Muscle layer of duodenum (tissue), 2 donors: ENCODE results near the gene HSD17B4.
"Not testable (repeated sequence)": the region's sequence is repeated elsewhere in the genome, so short reads cannot be mapped to it uniquely, and the experiment has no call there.

Experiments used
- H3K27ac ChIP-seq: one replicate; pipeline ENCODE4 v1.7.0; 2013; ENCODE audit warnings: mild to moderate bottlenecking, low read length
- H3K27me3 ChIP-seq: one replicate; pipeline ENCODE4 v1.7.0; 2013; ENCODE audit warnings: low read depth, mild to moderate bottlenecking, control low read depth, low read length
- H3K36me3 ChIP-seq, 2 donors: one replicate each; pipeline ENCODE4 v1.7.0; 2013; ENCODE audit warnings: low read length in 2 of 2, control low read depth in 1 of 2, mild to moderate bottlenecking in 1 of 2; ENCODE audit not compliant: insufficient read depth in 2 of 2, control insufficient read depth in 1 of 2
- H3K4me1 ChIP-seq, 2 donors: one replicate each; pipeline ENCODE4 v1.7.0; 2013; ENCODE audit warnings: low read length in 2 of 2, mild to moderate bottlenecking in 2 of 2, control low read depth in 1 of 2, moderate library complexity in 1 of 2; ENCODE audit not compliant: insufficient read depth in 2 of 2, control insufficient read depth in 1 of 2
- H3K4me3 ChIP-seq, 2 donors: one replicate each; pipeline ENCODE4 v1.7.0; 2013; ENCODE audit warnings: low read length in 2 of 2, low read depth in 1 of 2, mild to moderate bottlenecking in 1 of 2
- H3K9me3 ChIP-seq, 2 donors: one replicate each; pipeline ENCODE4 v1.7.0; 2013; ENCODE audit warnings: low read length in 2 of 2, control low read depth in 1 of 2, mild to moderate bottlenecking in 1 of 2; ENCODE audit not compliant: control insufficient read depth in 1 of 2
- donor health status: healthy.

Gene HSD17B4

GRCh38 chr5:119437785-119438586, 14.3 kb upstream of the HSD17B4 start:
- H3K36me3 ChIP-seq, H3K27me3 ChIP-seq, H3K27ac ChIP-seq, H3K4me1 ChIP-seq, H3K9me3 ChIP-seq, H3K4me3 ChIP-seq: not testable (repeated sequence)

- H3K9me3 ChIP-seq, H3K4me1 ChIP-seq, H3K36me3 ChIP-seq, H3K27me3 ChIP-seq, H3K27ac ChIP-seq, H3K4me3 ChIP-seq: not testable (repeated sequence)
Measured at GRCh38 chr5:119438587-119438917, 13.7 kb upstream of the HSD17B4 start.

- H3K36me3 ChIP-seq, result no peaks in the 10 kb centered on the region
- H3K27me3 ChIP-seq, result no peaks in the 10 kb centered on the region
- H3K4me3 ChIP-seq, result peak overlapping the region in 1 of 2 donors; percentile 24
- no peak overlapping the region for H3K27ac ChIP-seq
- no peaks in the 10 kb centered on the region for H3K4me1 ChIP-seq
- H3K9me3 ChIP-seq, result peaks cover 0 to 2% of the 10 kb centered on the region in 2 donors
Measured at GRCh38 chr5:119439140-119439631, 13.1 kb upstream of the HSD17B4 start.

- H3K4me3 ChIP-seq, H3K4me1 ChIP-seq: not testable (repeated sequence)
Measured at GRCh38 chr5:119439632-119440031, 12.7 kb upstream of the HSD17B4 start.

GRCh38 chr5:119444643-119445042, 7.7 kb upstream of the HSD17B4 start:
- H3K4me3 ChIP-seq, H3K9me3 ChIP-seq, H3K36me3 ChIP-seq, H3K27me3 ChIP-seq, H3K4me1 ChIP-seq, H3K27ac ChIP-seq: not testable (repeated sequence)

More at GRCh38 chr5:119439632-119440031, 12.7 kb upstream of the HSD17B4 start:
- not testable (repeated sequence) for H3K36me3 ChIP-seq, H3K9me3 ChIP-seq, H3K27ac ChIP-seq, H3K27me3 ChIP-seq

- H3K4me1 ChIP-seq, result no peaks in the 10 kb centered on the region
- no peak overlapping the region for H3K4me3 ChIP-seq
- no peaks in the 10 kb centered on the region for H3K27me3 ChIP-seq
- H3K27ac ChIP-seq, result no peak overlapping the region
- H3K36me3 ChIP-seq, result no peaks in the 10 kb centered on the region
- H3K9me3 ChIP-seq, result peaks cover 0 to 9% of the 10 kb centered on the region in 2 donors
Measured at GRCh38 chr5:119445544-119445943, 6.8 kb upstream of the HSD17B4 start.

- H3K36me3 ChIP-seq, result no peaks in the 10 kb centered on the region
- no peak overlapping the region for H3K27ac ChIP-seq
- no peak overlapping the region for H3K4me3 ChIP-seq
- H3K9me3 ChIP-seq, result peaks cover 0 to 7% of the 10 kb centered on the region in 2 donors
- H3K27me3 ChIP-seq, result no peaks in the 10 kb centered on the region
- peaks cover 6 to 9% of the 10 kb centered on the region in 2 donors for H3K4me1 ChIP-seq
Measured at GRCh38 chr5:119449882-119450281, 2.4 kb upstream of the HSD17B4 start.

GRCh38 chr5:119450627-119451026, 1.7 kb upstream of the HSD17B4 start:
- H3K27me3 ChIP-seq, H3K27ac ChIP-seq, H3K4me3 ChIP-seq, H3K9me3 ChIP-seq, H3K36me3 ChIP-seq, H3K4me1 ChIP-seq: not testable (repeated sequence)

- no peak overlapping the region for H3K27ac ChIP-seq
- H3K36me3 ChIP-seq, result no peaks in the 10 kb centered on the region
- peak overlapping the region in 1 of 2 donors; percentile 93 for H3K4me3 ChIP-seq
- H3K4me1 ChIP-seq, result peaks cover 6 to 9% of the 10 kb centered on the region in 2 donors
- H3K9me3 ChIP-seq, result peaks cover 0 to 7% of the 10 kb centered on the region in 2 donors
- no peaks in the 10 kb centered on the region for H3K27me3 ChIP-seq
Measured at GRCh38 chr5:119451561-119451960, 736 bp upstream of the HSD17B4 start.

GRCh38 chr5:119452060-119452372, 281 bp upstream of the HSD17B4 start:
- Histone ChIP-seq H3K4me3 (peak overlapping the region; percentile 83 to 93), H3K27ac (peak overlapping the region; percentile 92), H3K4me1 (peaks cover 6 to 9% of the 10 kb centered on the region in 2 donors), H3K9me3 (peaks cover 0 to 7% of the 10 kb centered on the region in 2 donors), H3K36me3 (no peaks in the 10 kb centered on the region), H3K27me3 (no peaks in the 10 kb centered on the region)

GRCh38 chr5:119453040-119453373, 710 bp downstream of the HSD17B4 start:
- H3K36me3 ChIP-seq, result no peaks in the 10 kb centered on the region
- H3K9me3 ChIP-seq, result peaks cover 0 to 7% of the 10 kb centered on the region in 2 donors
- H3K27me3 ChIP-seq, result no peaks in the 10 kb centered on the region
- peaks cover 6 to 9% of the 10 kb centered on the region in 2 donors for H3K4me1 ChIP-seq
- peak overlapping the region; percentile 83 to 93 for H3K4me3 ChIP-seq
- H3K27ac ChIP-seq, result peak overlapping the region; percentile 92

GRCh38 chr5:119454171-119454570, 1.9 kb downstream of the HSD17B4 start:
- H3K27ac ChIP-seq, result no peak overlapping the region
- no peak overlapping the region for H3K4me3 ChIP-seq
- peaks cover 0 to 7% of the 10 kb centered on the region in 2 donors for H3K9me3 ChIP-seq

More at GRCh38 chr5:119454171-119454570, 1.9 kb downstream of the HSD17B4 start:
- no peaks in the 10 kb centered on the region for H3K27me3 ChIP-seq
- H3K4me1 ChIP-seq, result peaks cover 6 to 9% of the 10 kb centered on the region in 2 donors
- no peaks in the 10 kb centered on the region for H3K36me3 ChIP-seq
